ENCODE measurements around the gene GSK3A. TPM values are rescaled to one million over a fixed set of nuclear protein-coding genes. Genes with fewer than 3 reads are reported as not detected.
A peak's percentile ranks its signal among the peaks of the same experiment; 100 is the strongest.

The GSK3A gene
- total and polyA plus RNA-seq, 2 donors (not counting 1 experiment from before 2014, with no cell fraction given), result 38.5 to 42.0 TPM

- H3K27me3 Mint-ChIP-seq, result no peaks in the 10 kb centered on the region
- ATAC-seq (ENCODE audit: low read depth) (no peak), DNase-seq (no peak)
- Histone ChIP-seq H3K9ac (ENCODE audit: low read length) (no peak overlapping the region), H3K4me2 (replicated peaks; ENCODE audit: low read depth, low read length, poor library complexity, severe bottlenecking) (no peak overlapping the region), H2AFZ (ENCODE audit: insufficient read depth, low read depth, low read length, poor library complexity, severe bottlenecking) (no peak overlapping the region), H3K79me2 (ENCODE audit: control insufficient read depth, insufficient read depth, low read length) (peaks cover 63% of the 10 kb centered on the region), H3K4me1 (ENCODE audit: control insufficient read depth in 2 of 2, insufficient read depth in 2 of 2, low read length in 2 of 2) (peaks cover 26 to 35% of the 10 kb centered on the region in 2 donors), H3K9me3 (ENCODE audit: control extremely low read depth in 1 of 3, control insufficient read depth in 2 of 3, insufficient read depth in 1 of 3, low read length in 2 of 3) (no peaks in the 10 kb centered on the region), H3K27me3 (replicated peaks in 1 of 4; ENCODE audit: control extremely low read depth in 1 of 4, control insufficient read depth in 3 of 4, insufficient read depth in 4 of 4, low read length in 3 of 4) (no peaks in the 10 kb centered on the region), H4K20me1 (ENCODE audit: control insufficient read depth, insufficient read depth, low read length, poor library complexity, severe bottlenecking) (peaks cover 67% of the 10 kb centered on the region), H3K27ac (ENCODE audit: low read length in 2 of 2) (peak overlapping the region in 1 of 2 donors; percentile 9), H3K36me3 (replicated peaks in 1 of 2; ENCODE audit: control extremely low read depth in 1 of 2, control insufficient read depth in 1 of 2, extremely low read depth in 1 of 2, insufficient read depth in 2 of 2, low read length in 1 of 2) (peaks cover 1 to 41% of the 10 kb centered on the region in 2 experiments), H3K4me3 (ENCODE audit: control extremely low read depth in 1 of 5, extremely low read depth in 1 of 5, insufficient read depth in 1 of 5, low read depth in 2 of 5, low read length in 4 of 5) (no peak overlapping the region)
- H3K4me3 Mint-ChIP-seq, result no peak overlapping the region
- WGBS (ENCODE audit: insufficient coverage), result 96% methylated on average over 8 of the region's 10 CpGs
- POLR2A ChIA-PET, result interaction anchor here (0.5 kb wide), 1 partner anchor 25 kb away, joined by 4 read pairs; no protein-coding TSS in a partner anchor
- TF ChIP-seq, protein P1, sequence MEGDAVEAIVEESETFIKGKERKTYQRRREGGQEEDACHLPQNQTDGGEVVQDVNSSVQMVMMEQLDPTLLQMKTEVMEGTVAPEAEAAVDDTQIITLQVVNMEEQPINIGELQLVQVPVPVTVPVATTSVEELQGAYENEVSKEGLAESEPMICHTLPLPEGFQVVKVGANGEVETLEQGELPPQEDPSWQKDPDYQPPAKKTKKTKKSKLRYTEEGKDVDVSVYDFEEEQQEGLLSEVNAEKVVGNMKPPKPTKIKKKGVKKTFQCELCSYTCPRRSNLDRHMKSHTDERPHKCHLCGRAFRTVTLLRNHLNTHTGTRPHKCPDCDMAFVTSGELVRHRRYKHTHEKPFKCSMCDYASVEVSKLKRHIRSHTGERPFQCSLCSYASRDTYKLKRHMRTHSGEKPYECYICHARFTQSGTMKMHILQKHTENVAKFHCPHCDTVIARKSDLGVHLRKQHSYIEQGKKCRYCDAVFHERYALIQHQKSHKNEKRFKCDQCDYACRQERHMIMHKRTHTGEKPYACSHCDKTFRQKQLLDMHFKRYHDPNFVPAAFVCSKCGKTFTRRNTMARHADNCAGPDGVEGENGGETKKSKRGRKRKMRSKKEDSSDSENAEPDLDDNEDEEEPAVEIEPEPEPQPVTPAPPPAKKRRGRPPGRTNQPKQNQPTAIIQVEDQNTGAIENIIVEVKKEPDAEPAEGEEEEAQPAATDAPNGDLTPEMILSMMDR (IDR thresholded peaks at IDR 0.05), result no peak
- no peak for TF ChIP-seq EZH2 (IDR thresholded peaks at IDR 0.05; ENCODE audit: borderline replicate concordance, insufficient read depth, low read depth, low read length, poor library complexity, severe bottlenecking)
- H3K4me1 Mint-ChIP-seq, result peaks cover 49% of the 10 kb centered on the region
- no peak overlapping the region for H3K27ac Mint-ChIP-seq
- no peaks in the 10 kb centered on the region for H3K9me3 Mint-ChIP-seq (ENCODE audit: insufficient read depth)
- intact Hi-C loops (cut with micrococcal nuclease), result no loop called here
- CTCF ChIA-PET, result interaction anchor here (1.1 to 3.0 kb wide), 4 partner anchors 10 to 131 kb away, joined by 3 to 7 read pairs (median 4); no protein-coding TSS in a partner anchor
Measured at GRCh38 chr19:42239544-42240220, 2.7 kb downstream of the GSK3A start.

GRCh38 chr19:42235181-42235580 is 7.2 kb downstream of the GSK3A start:
- Histone ChIP-seq H3K4me1 (ENCODE audit: control insufficient read depth in 2 of 2, insufficient read depth in 2 of 2, low read length in 2 of 2) (peaks cover 0 to 9% of the 10 kb centered on the region in 2 donors), H3K27ac (ENCODE audit: low read length in 2 of 2) (no peak overlapping the region), H2AFZ (ENCODE audit: insufficient read depth, low read depth, low read length, poor library complexity, severe bottlenecking) (no peak overlapping the region), H3K79me2 (ENCODE audit: control insufficient read depth, insufficient read depth, low read length) (peaks cover 50% of the 10 kb centered on the region), H3K9me3 (ENCODE audit: control extremely low read depth in 1 of 3, control insufficient read depth in 2 of 3, insufficient read depth in 1 of 3, low read length in 2 of 3) (no peaks in the 10 kb centered on the region), H4K20me1 (ENCODE audit: control insufficient read depth, insufficient read depth, low read length, poor library complexity, severe bottlenecking) (peaks cover 90% of the 10 kb centered on the region), H3K4me3 (ENCODE audit: control extremely low read depth in 1 of 5, extremely low read depth in 1 of 5, insufficient read depth in 1 of 5, low read depth in 2 of 5, low read length in 4 of 5) (no peak overlapping the region), H3K27me3 (replicated peaks in 1 of 4; ENCODE audit: control extremely low read depth in 1 of 4, control insufficient read depth in 3 of 4, insufficient read depth in 4 of 4, low read length in 3 of 4) (no peaks in the 10 kb centered on the region), H3K36me3 (replicated peaks in 1 of 2; ENCODE audit: control extremely low read depth in 1 of 2, control insufficient read depth in 1 of 2, extremely low read depth in 1 of 2, insufficient read depth in 2 of 2, low read length in 1 of 2) (peaks cover 3 to 81% of the 10 kb centered on the region in 2 experiments), H3K4me2 (replicated peaks; ENCODE audit: low read depth, low read length, poor library complexity, severe bottlenecking) (no peak overlapping the region), H3K9ac (ENCODE audit: low read length) (no peak overlapping the region)
- Mint-ChIP-seq H3K4me1 (peaks cover 16% of the 10 kb centered on the region), H3K27ac (no peak overlapping the region), H3K27me3 (no peaks in the 10 kb centered on the region), H3K9me3 (ENCODE audit: insufficient read depth) (no peaks in the 10 kb centered on the region), H3K4me3 (no peak overlapping the region)
- TF ChIP-seq EZH2 (IDR thresholded peaks at IDR 0.05; ENCODE audit: borderline replicate concordance, insufficient read depth, low read depth, low read length, poor library complexity, severe bottlenecking), result no peak
- TF ChIP-seq, protein P1 (IDR thresholded peaks at IDR 0.05), result no peak
- ChIA-PET CTCF (interaction anchor here (1.6 kb wide), 1 partner anchor 11 kb away, joined by 4 read pairs; no protein-coding TSS in a partner anchor), POLR2A (no interaction called here)
- 86% methylated on average over 5 of the region's 5 CpGs for WGBS (ENCODE audit: insufficient coverage)
- intact Hi-C loops (cut with micrococcal nuclease), result no loop called here
- no peak for DNase-seq
- ATAC-seq (ENCODE audit: low read depth), result no peak
